ENCODE measurements around the gene TBXT.

TBXT gene

DNA sequence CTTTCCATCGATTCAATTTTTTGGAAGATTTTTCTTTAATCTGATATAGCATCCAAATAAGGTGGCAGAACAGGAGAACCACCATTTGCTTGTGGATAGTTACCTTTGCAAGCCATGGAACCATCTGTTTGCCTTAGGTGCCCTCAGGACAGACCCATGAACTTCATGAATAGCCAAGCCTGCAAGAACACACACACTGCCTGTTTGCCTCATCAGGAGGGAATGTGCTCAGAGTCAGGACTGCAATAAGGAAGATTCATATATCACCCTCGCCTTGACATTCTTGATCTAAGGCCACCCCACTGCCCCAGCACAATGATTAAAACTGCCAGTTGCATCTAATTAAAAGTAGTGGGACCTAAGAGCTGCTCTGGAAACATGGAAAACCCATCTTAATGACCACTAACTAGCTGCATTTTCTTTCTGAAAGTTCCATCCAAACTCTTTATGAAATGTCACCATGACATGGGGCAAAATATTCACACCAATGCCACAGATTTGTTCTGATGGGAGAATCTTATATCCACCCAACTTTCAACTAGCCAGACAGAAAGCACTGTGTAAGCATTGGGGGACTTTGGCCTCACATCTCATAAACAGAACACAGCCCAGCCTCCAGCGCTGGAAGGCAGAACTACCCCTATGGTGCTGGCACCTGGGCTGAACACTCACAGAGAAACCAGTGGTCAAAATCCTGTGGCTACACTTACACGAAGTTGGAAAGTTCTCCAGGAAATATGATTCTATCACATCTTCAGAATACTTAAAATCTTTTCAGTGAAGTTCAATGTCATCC lies 48.3 kb downstream of the TBXT start:
- TF ChIP-seq, protein P1, sequence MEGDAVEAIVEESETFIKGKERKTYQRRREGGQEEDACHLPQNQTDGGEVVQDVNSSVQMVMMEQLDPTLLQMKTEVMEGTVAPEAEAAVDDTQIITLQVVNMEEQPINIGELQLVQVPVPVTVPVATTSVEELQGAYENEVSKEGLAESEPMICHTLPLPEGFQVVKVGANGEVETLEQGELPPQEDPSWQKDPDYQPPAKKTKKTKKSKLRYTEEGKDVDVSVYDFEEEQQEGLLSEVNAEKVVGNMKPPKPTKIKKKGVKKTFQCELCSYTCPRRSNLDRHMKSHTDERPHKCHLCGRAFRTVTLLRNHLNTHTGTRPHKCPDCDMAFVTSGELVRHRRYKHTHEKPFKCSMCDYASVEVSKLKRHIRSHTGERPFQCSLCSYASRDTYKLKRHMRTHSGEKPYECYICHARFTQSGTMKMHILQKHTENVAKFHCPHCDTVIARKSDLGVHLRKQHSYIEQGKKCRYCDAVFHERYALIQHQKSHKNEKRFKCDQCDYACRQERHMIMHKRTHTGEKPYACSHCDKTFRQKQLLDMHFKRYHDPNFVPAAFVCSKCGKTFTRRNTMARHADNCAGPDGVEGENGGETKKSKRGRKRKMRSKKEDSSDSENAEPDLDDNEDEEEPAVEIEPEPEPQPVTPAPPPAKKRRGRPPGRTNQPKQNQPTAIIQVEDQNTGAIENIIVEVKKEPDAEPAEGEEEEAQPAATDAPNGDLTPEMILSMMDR (IDR thresholded peaks at IDR 0.05; ENCODE audit: insufficient read depth, low read length, missing control alignments): no peak
- ChIA-PET POLR2A (no interaction called here), CTCF (no interaction called here)
- no peak overlapping the region for H3K4me3 ChIP-seq (ENCODE audit: low read depth, low read length)
- DNase-seq (ENCODE audit: low read depth, low spot score): no peak

DNA sequence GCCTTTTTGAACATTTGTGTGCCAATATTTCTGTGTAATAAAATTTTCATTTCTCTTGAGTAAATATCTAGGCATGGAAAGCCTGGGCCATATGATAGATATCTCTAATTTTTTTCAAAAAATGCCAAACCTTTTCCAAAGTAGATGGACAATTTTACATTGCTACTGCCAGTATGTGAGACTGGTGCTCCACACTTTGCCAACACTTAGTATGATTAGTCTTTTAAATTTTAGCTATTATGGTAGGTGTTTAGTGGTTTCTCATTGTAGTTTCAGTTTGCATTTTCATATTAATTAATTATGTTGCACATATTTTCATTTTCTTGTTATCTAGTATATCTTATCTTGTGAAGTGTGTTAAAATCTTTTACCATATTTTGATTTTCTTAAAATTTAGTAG lies 52.0 kb downstream of the TBXT start:
- ChIA-PET POLR2A (no interaction called here), CTCF (interaction anchor here (1.1 kb wide), 1 partner anchor 229 kb away, joined by 3 read pairs; no protein-coding TSS in a partner anchor)
- DNase-seq (ENCODE audit: low read depth, low spot score): no peak
- no peak overlapping the region for H3K4me3 ChIP-seq (ENCODE audit: low read depth, low read length)
- TF ChIP-seq, protein P1 (IDR thresholded peaks at IDR 0.05; ENCODE audit: insufficient read depth, low read length, missing control alignments): no peak

DNA sequence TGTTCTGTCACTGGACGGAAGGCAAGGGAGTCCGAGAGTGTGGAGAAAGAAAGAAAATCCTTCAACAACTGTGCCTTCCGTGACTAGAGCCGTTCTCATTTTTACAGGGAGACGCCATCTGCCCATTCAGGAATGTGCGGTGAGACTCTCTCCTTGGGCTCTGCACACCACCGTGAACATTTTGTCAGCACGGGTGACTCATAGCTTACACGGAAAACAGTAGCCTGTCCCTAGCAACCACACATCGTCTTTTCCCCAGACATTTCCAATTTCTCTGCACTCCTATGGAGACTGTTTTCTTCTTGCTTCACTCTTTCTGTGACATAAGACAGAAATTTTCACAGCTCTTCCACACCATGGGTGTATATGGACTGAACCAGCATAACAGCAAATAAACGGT lies 55.1 kb downstream of the TBXT start:
- H3K4me3 ChIP-seq (ENCODE audit: low read depth, low read length): no peak overlapping the region
- TF ChIP-seq, protein P1 (IDR thresholded peaks at IDR 0.05; ENCODE audit: insufficient read depth, low read length, missing control alignments): no peak
- ChIA-PET CTCF (interaction anchor here (1.0 to 1.3 kb wide), 3 partner anchors 15 to 227 kb away, joined by 4 to 5 read pairs (median 5); no protein-coding TSS in a partner anchor), POLR2A (no interaction called here)
- no peak for DNase-seq (ENCODE audit: low read depth, low spot score)

DNA sequence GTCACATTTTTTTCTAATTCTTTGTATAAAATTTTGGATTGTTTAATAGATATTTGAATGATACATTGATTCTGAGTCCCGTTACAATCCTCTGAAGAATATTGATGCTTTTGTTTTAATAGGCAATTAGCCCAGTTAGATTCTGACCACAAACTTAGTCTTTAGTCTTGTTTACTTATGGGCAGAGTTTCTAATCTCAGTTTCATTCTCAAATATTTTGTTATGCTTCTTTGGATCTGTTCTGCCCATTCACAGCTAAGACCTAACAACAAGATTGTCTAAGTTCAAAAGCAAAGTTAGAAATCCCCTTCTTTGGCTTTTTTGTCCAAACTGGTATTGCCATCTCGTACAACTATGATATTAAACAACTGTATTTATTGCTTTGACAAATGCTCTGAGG lies 58.0 kb downstream of the TBXT start:
- ChIA-PET POLR2A (no interaction called here), CTCF (interaction anchor here (1.4 to 5.2 kb wide), 2 partner anchors 13 to 224 kb away, joined by 4 to 35 read pairs; no protein-coding TSS in a partner anchor)
- H3K4me3 ChIP-seq (ENCODE audit: low read depth, low read length): no peak overlapping the region

More for the DNA sequence above, 58.0 kb downstream of the TBXT start:
- no peak for DNase-seq (ENCODE audit: low read depth, low spot score)
- TF ChIP-seq, protein P1 (IDR thresholded peaks at IDR 0.05; ENCODE audit: insufficient read depth, low read length, missing control alignments): no peak

Data from AG04449 (cell line).